NB4 (cell line): ENCODE data around the gene RASAL2.

Experiments
- DNase-seq: peaks from one replicate; pipeline ENCODE4 v3.0.0; 2010; ENCODE audit warnings: low read depth
- H3K4me3 ChIP-seq: one replicate; pipeline ENCODE4 v1.5.1; 2011; ENCODE audit warnings: mild to moderate bottlenecking, low read depth, low read length, moderate library complexity
- CTCF ChIP-seq: IDR thresholded peaks from one replicate; pipeline ENCODE4 v1.5.1; 2012; ENCODE audit warnings: low read depth, low read length
- MYC ChIP-seq: IDR thresholded peaks from 2 replicates; pipeline ENCODE4 v1.6.1; 2011; ENCODE audit warnings: low read depth, low read length
- POLR2A ChIP-seq: IDR thresholded peaks from 2 replicates; pipeline ENCODE4 v1.6.1; 2011; ENCODE audit warnings: mild to moderate bottlenecking; ENCODE audit not compliant: insufficient read length; ENCODE audit errors: extremely low read depth
- TF ChIP-seq, protein P1 (sequence below): IDR thresholded peaks from 2 replicates; pipeline ENCODE4 v1.6.1; 2011; ENCODE audit warnings: low read depth, low read length

Gene RASAL2

GRCh38 chr1:178282949-178283367 is 189.1 kb downstream of the RASAL2 start:
- peak; percentile 75 for DNase-seq
- H3K4me3 ChIP-seq: peak overlapping the region; percentile 57

DNA sequence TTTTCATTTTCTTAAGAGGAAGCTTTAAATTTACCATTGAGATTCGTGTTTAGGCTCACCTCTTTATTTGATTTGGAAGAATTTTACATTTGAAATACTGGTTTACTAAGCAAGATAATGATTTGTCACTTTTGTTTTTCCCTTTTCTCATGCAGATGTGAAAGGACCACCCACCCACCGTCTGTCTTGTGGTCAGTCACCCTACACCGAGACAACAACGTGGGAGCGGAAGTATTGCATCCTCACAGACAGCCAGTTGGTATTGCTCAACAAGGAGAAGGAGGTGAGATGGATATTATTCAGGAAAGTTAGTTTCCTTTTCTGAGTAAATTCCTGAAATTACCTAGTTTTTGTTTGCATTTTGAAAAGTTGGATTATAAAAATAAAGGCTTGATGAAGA is 189.5 kb downstream of the RASAL2 start:
- H3K4me3 ChIP-seq: peak overlapping the region; percentile 57
- DNase-seq: peak; percentile 93

More at GRCh38 chr1:178282949-178283367, 189.1 kb downstream of the RASAL2 start:
- TF ChIP-seq, protein P1, sequence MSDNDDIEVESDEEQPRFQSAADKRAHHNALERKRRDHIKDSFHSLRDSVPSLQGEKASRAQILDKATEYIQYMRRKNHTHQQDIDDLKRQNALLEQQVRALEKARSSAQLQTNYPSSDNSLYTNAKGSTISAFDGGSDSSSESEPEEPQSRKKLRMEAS: no peak
- TF ChIP-seq CTCF (peak; percentile 12), MYC (no peak)

DNA sequence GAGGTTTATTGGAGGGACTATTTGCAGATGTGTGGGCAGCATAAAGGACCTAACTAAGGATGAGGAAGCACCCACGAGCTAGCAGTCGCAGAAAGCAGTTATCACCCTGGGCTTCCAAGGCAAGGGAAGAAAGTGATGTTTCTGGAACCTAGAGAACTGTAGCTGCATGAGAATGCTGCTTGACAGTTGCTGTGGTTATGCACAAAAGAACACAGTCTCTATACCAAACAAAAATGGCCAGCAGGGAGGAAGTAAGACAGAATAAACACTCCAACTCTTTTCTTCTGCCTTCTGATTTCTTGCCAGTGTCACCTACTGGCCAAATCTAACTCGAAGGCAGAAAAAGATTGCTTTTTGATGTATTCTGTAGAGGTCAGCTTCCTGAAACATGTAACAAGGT is 190.2 kb downstream of the RASAL2 start:
- peak; percentile 73 for DNase-seq
- no peak for TF ChIP-seq CTCF
- no peak for TF ChIP-seq POLR2A
- TF ChIP-seq MYC: no peak
- TF ChIP-seq, protein P1: no peak
- H3K4me3 ChIP-seq: peak overlapping the region; percentile 57

More for the DNA sequence above, 189.5 kb downstream of the RASAL2 start:
- TF ChIP-seq CTCF (no peak), MYC (peak; percentile 51), POLR2A (no peak)
- TF ChIP-seq, protein P1: peak; percentile 63

DNA sequence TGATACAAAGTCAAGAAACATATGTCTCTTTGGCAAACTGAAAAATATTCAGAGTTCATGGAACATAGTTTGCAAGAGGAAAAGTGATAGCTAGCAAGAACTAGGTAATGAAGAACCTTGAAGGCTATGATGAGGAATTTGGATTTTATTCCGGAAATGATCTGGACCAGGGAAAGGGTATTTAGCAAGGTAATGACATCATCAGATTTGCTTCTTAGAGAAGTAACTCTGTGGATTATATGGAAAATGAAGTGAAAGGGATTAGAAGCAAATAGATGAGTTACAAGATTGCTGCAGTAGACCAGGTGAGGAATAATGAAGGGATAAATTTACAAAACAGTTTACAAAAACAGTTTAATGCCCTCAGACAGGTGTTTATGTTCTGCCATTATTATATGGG is 197.3 kb downstream of the RASAL2 start:
- DNase-seq: no peak
- no peak for TF ChIP-seq POLR2A
- TF ChIP-seq, protein P1: no peak
- no peak for TF ChIP-seq CTCF
- no peak for TF ChIP-seq MYC
- H3K4me3 ChIP-seq: no peak overlapping the region

- no peak for DNase-seq
- TF ChIP-seq, protein P1: no peak
- H3K4me3 ChIP-seq: no peak overlapping the region
Measured at GRCh38 chr1:178294654-178295053, 200.8 kb downstream of the RASAL2 start.

- no peak for DNase-seq
- H3K4me3 ChIP-seq: no peak overlapping the region
- TF ChIP-seq POLR2A (no peak), CTCF (no peak), MYC (no peak)
- TF ChIP-seq, protein P1: no peak
Measured at GRCh38 chr1:178300352-178300699, 206.4 kb downstream of the RASAL2 start.
